Measurements from ENCODE around the gene OPN1LW. TPM values are rescaled to one million over a fixed set of nuclear protein-coding genes. Genes with fewer than 3 reads are reported as not detected.

OPN1LW gene
- total RNA-seq, 1 experiment from 2014 or later, result not detected

GRCh38 chrX:154097589-154098541, 46.2 kb upstream of the OPN1LW start, which contains the start of gene MECP2 (continued):
- TF ChIP-seq CTCF (IDR thresholded peaks at IDR 0.05 in 2 of 3, conservative IDR thresholded peaks at IDR 0.05 in 1 of 3; ENCODE audit: borderline replicate concordance in 1 of 3, insufficient read depth in 1 of 3, low read depth in 2 of 3, low read length in 2 of 3) (no peak), EZH2 (IDR thresholded peaks at IDR 0.05) (no peak), JUND (IDR thresholded peaks at IDR 0.05) (no peak), SRF (IDR thresholded peaks at IDR 0.05; ENCODE audit: low read depth) (no peak), YY1 (IDR thresholded peaks at IDR 0.05; ENCODE audit: extremely low read depth, insufficient replicate concordance, low read depth, low read length) (peak; percentile 79), POLR2A (IDR thresholded peaks at IDR 0.05; ENCODE audit: borderline replicate concordance, extremely low read depth, insufficient read depth, insufficient read length) (no peak), ZBTB33 (IDR thresholded peaks at IDR 0.05; ENCODE audit: extremely low read depth, insufficient replicate concordance, low read length) (no peak), ZFX (IDR thresholded peaks at IDR 0.05) (no peak), CEBPB (IDR thresholded peaks at IDR 0.05; ENCODE audit: low read depth) (no peak), ELF1 (IDR thresholded peaks at IDR 0.05; ENCODE audit: borderline replicate concordance, low read depth) (no peak), MAX (IDR thresholded peaks at IDR 0.05) (peak; percentile 18; the same call in 1 of the 2 replicates), TCF7L2 (IDR thresholded peaks at IDR 0.05; ENCODE audit: borderline replicate concordance, extremely low read depth, insufficient read depth, insufficient read length) (no peak)
